ENCODE measurements around the gene ZC3H7A. TPM values are rescaled to one million over a fixed set of nuclear protein-coding genes. Genes with fewer than 3 reads are reported as not detected.

Gene ZC3H7A
- total and polyA plus RNA-seq, 9 of the 15 experiments (the other 6 are each of a cell fraction or from before 2014, with no cell fraction given), result 19.8 to 49.1 (median 28.2) TPM

GRCh38 chr16:11835891-11836649 lies 39.0 kb upstream of the ZC3H7A start (continued):
- TF ChIP-seq POLR2B (IDR thresholded peaks at IDR 0.05; ENCODE audit: low read depth, partially characterized antibody), result peak; percentile 69
- TF ChIP-seq, protein P1, sequence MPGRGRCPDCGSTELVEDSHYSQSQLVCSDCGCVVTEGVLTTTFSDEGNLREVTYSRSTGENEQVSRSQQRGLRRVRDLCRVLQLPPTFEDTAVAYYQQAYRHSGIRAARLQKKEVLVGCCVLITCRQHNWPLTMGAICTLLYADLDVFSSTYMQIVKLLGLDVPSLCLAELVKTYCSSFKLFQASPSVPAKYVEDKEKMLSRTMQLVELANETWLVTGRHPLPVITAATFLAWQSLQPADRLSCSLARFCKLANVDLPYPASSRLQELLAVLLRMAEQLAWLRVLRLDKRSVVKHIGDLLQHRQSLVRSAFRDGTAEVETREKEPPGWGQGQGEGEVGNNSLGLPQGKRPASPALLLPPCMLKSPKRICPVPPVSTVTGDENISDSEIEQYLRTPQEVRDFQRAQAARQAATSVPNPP (IDR thresholded peaks at IDR 0.05; ENCODE audit: borderline replicate concordance, insufficient read depth, insufficient read length), result no peak
- TF ChIP-seq MCM5 (IDR thresholded peaks at IDR 0.05; ENCODE audit: low read depth), result no peak
- TF ChIP-seq HNRNPL (IDR thresholded peaks at IDR 0.05; ENCODE audit: low read depth, low read length), result no peak
- no peak for TF ChIP-seq NONO (IDR thresholded peaks at IDR 0.05; ENCODE audit: low read depth in 2 of 2, low read length in 1 of 2)

DNA sequence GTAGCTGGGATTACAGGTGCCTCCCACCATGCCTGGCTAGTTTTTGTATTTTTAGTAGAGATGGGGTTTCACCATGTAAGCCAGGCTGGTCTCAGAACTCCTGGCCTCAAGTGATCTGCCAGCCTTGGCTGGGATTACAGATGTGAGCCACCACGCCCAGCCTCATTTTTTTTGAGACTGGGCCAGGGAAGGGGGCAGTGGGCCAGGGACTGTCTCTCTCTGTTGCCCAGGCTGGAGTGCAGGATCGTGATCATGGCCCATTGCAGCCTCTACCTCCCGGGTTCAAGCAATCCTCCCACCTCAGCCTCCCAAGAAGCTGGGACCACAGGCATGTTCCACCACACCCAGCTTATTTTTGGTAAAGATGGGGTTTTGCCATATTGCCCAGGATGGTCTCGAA lies 38.3 kb upstream of the ZC3H7A start:
- 55% methylated on average over 4 of the region's 4 CpGs for WGBS (ENCODE audit: insufficient coverage, low coverage, missing lambda C conversion rate)
- POLR2A ChIA-PET, result interaction anchor here (0.6 to 5.5 kb wide), 10 partner anchors 8 to 87 kb away, joined by 3 to 31 read pairs (median 4); partner anchors contain the start of gene RSL1D1
- in situ Hi-C loops (cut with MboI), result no loop called here

More for the DNA sequence above, 38.3 kb upstream of the ZC3H7A start:
- intact Hi-C loops (cut with micrococcal nuclease), result no loop called here
- Histone ChIP-seq H3K4me3 (no peak overlapping the region), H3K9ac (ENCODE audit: insufficient read depth in 1 of 2, low read depth in 2 of 2, low read length in 2 of 2) (no peak overlapping the region), H3K4me1 (replicated peaks in 1 of 2; ENCODE audit: control insufficient read depth in 2 of 2, insufficient read depth in 2 of 2, low read length in 2 of 2) (peaks cover 0 to 6% of the 10 kb centered on the region in 2 experiments; a peak in 2 of 5 replicates), H3K27me3 (ENCODE audit: control insufficient read depth in 2 of 2, insufficient read depth in 2 of 2, low read length in 2 of 2) (no peaks in the 10 kb centered on the region), H4K20me1 (replicated peaks; ENCODE audit: control insufficient read depth, insufficient read depth, low read length) (peaks cover 15% of the 10 kb centered on the region), H3K27ac (ENCODE audit: extremely low read depth, low read depth, low read length) (no peak overlapping the region), H2AFZ (ENCODE audit: low read depth, low read length) (no peak overlapping the region), H3K9me3 (replicated peaks; ENCODE audit: control insufficient read depth, insufficient read depth, low read depth, low read length) (no peaks in the 10 kb centered on the region), H3K4me2 (ENCODE audit: insufficient read depth, low read length) (no peak overlapping the region), H3K79me2 (ENCODE audit: control insufficient read depth, insufficient read depth, low read length) (no peaks in the 10 kb centered on the region), H3K9me1 (ENCODE audit: control insufficient read depth, insufficient read depth, low read length) (no peaks in the 10 kb centered on the region), H3K36me3 (ENCODE audit: control insufficient read depth, insufficient read depth, low read length) (peaks cover 43% of the 10 kb centered on the region)
- TF ChIP-seq RBFOX2 (IDR thresholded peaks at IDR 0.05; ENCODE audit: low read depth, low read length) (peak; percentile 32), POLR2G (IDR thresholded peaks at IDR 0.05; ENCODE audit: low read depth, low read length) (peak; percentile 49; the same call in 1 of the 2 replicates), SNIP1 (IDR thresholded peaks at IDR 0.05; ENCODE audit: low read depth) (no peak), ZNF699 (CRISPR knock-in tag; IDR thresholded peaks at IDR 0.05; ENCODE audit: insufficient replicate concordance) (no peak), ZFPM2 (CRISPR knock-in tag; IDR thresholded peaks at IDR 0.05) (no peak), GATAD2A (IDR thresholded peaks at IDR 0.05) (no peak), POLR2B (IDR thresholded peaks at IDR 0.05; ENCODE audit: low read depth, partially characterized antibody) (peak; percentile 14), PURB (CRISPR knock-in tag; IDR thresholded peaks at IDR 0.05; ENCODE audit: low read depth) (no peak), RCOR1 (IDR thresholded peaks at IDR 0.05; ENCODE audit: borderline replicate concordance in 1 of 2, low read depth in 2 of 2, low read length in 2 of 2) (no peak)
- TF ChIP-seq, protein P2, sequence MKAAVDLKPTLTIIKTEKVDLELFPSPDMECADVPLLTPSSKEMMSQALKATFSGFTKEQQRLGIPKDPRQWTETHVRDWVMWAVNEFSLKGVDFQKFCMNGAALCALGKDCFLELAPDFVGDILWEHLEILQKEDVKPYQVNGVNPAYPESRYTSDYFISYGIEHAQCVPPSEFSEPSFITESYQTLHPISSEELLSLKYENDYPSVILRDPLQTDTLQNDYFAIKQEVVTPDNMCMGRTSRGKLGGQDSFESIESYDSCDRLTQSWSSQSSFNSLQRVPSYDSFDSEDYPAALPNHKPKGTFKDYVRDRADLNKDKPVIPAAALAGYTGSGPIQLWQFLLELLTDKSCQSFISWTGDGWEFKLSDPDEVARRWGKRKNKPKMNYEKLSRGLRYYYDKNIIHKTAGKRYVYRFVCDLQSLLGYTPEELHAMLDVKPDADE (conservative IDR thresholded peaks at IDR 0.05; ENCODE audit: control insufficient read depth, low read depth, low read length), result no peak
- FAIRE-seq, result no peak
- CTCF ChIA-PET (ENCODE audit: low intra/inter-chr PET ratio), result no interaction called here
- DNase-seq (ENCODE audit: extremely low read depth in 1 of 4, low spot score in 3 of 4), result no peak
- no peak for ATAC-seq
- no TSS peak for BruUV-seq (replicated peaks)
